ENCODE results near the gene TROAP.
"Not testable (repeated sequence)": the region's sequence is repeated elsewhere in the genome, so short reads cannot be mapped to it uniquely, and the experiment has no call there.

The TROAP gene

DNA sequence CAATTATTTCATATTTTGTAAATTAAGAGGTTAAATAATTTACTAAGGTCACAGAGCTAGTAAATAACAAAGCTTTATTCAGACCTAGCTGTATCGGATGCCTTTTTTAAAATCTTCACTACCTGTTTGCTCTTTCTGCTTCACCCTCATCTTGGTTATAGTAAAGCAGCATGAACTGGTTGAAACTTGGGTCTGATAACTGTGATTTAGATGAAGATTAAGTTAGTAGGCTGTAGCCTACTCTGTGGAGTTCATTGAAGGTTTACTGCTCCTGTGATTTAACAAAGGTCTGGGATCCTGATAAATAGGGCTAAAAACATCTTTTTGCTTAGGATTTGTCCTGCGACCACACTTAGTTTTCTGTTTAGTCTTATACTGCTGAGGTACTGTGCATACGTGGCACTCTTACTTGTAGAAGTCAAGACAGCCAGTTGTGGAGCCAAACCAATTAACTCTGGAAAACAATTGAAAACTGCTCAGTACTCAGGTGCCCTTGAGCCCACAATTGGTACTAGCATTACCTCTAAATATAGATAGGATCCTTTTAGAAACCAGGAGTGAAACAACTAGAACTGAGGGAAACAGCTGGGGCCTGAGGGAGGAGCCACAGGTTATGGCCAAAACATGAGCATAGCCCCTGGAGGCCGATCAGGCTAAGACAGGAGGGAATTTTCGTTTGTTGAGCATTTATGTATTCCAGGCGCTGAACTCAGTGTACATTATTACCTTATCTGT lies 46.5 kb downstream of the TROAP start:
- DNase-seq, result peak; percentile 59

- no peak for DNase-seq
Measured at GRCh38 chr12:49370539-49370938, 47.5 kb downstream of the TROAP start.

- DNase-seq, result no peak
Measured at GRCh38 chr12:49375406-49375805, 52.4 kb downstream of the TROAP start.

GRCh38 chr12:49377386-49377785 lies 54.3 kb downstream of the TROAP start:
- no peak for DNase-seq

DNA sequence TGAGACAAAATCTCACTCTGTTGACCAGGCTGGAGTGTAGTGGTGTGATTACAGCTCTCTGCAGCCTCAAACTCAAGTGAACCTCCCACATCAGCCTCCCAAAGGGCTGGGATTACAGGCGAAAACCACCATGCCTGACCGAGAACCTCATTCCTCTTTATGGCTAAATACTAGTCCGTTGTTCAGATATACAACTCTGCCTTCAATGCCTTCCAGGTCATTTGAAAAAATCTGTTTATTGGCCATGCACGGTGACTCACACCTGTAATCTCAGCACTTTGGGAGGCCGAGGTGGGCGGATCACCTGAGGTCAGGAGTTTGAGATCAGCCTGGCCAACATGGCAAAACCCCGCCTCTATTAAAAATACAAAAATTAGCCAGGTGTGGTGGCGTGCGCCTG lies 57.1 kb downstream of the TROAP start:
- not testable (repeated sequence) for DNase-seq
